Stimulated activated effector memory CD8-positive, alpha-beta T cell treated with anti-CD3 and anti-CD28 coated beads, Interleukin-12 subunit alpha, Interleukin-12 subunit beta, amount 100 ng/mL, for 72 hours (primary cell): ENCODE data around the gene WASHC4.

Experiments used
- ATAC-seq: fragments of 150-1000 bp; cut with Tn5 transposase; 2 replicates; pipeline ENCODE4 v1.10.0; 2021
- DNase-seq, 2 donors: peaks; one replicate each; pipeline ENCODE4 v3.0.0; 2021 to 2022; ENCODE audit warnings: low spot score in 2 of 2
- H3K27ac Mint-ChIP-seq: one replicate; pipeline ENCODE4 v1.8.0; 2022; ENCODE audit warnings: mild to moderate bottlenecking, mixed read lengths
- H3K36me3 Mint-ChIP-seq: one replicate; pipeline ENCODE4 v1.8.0; 2022; ENCODE audit warnings: mild to moderate bottlenecking, mixed read lengths
- H3K4me1 Mint-ChIP-seq: one replicate; pipeline ENCODE4 v1.8.0; 2022; ENCODE audit warnings: mixed read lengths
- H3K4me3 Mint-ChIP-seq: one replicate; pipeline ENCODE4 v1.8.0; 2022; ENCODE audit warnings: mild to moderate bottlenecking, mixed read lengths
- H3K9me3 Mint-ChIP-seq: one replicate; pipeline ENCODE4 v1.8.0; 2022; ENCODE audit warnings: mixed read lengths

The WASHC4 gene

DNA sequence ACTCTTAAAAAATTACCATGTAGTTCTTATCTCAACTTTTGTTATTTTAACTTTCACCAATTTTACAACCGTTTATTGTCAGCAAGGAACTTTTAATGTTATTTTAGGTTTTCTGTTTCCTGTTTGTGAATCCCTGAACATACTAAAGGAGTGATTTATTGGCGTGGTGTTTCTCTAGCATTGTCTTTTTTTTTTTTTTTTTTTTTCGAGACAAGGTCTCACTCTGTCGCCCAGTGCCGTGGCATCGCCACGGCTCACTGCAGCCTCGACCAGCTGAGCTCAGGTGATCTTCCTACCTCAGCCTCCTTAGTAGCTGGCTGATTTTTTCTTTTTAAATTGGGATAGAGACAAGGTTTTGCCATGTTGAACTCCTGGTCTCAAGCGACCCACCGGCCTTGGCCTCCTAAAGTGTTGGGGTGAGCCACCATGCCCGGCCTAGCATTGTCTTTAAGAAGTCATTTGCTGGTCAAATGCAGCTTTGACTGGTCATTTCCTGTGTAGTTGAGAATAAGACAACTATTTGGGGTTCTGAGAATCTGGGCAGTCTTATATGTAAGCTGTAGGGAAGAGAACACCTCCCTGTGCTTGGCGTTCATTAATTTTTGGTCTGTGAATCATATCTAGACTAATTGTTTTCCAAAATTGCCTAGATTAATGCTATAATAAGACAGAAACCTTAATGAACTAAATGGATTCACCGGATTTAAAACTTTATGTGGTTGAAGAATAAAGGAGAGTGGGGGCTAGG is 2.1 kb downstream of the WASHC4 start:
- peak overlapping the region; percentile 92 for H3K27ac Mint-ChIP-seq
- H3K9me3 Mint-ChIP-seq = peaks cover 2% of the 10 kb centered on the region
- DNase-seq = no peak
- peaks cover 37% of the 10 kb centered on the region for H3K36me3 Mint-ChIP-seq
- no peak for ATAC-seq
- H3K4me1 Mint-ChIP-seq = peaks cover 32% of the 10 kb centered on the region
- peak overlapping the region; percentile 91 for H3K4me3 Mint-ChIP-seq

DNA sequence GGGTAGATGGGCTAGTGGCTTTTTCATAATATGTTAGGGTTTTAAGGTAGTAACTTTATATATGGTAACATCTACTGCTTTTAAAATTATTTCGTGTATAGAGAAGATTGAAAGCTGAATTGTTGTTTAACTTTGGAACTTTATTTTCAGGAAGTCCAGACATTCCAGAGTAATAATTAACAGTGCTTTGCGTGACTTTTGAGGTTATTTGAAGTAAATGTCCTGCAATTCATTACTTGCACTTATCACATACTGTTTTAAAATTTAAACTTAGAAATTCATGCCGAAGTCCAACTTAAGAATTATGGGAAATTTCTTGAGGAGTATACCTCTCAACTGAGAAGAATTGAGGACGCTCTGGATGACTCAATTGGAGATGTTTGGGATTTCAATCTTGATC is 3.3 kb downstream of the WASHC4 start:
- Mint-ChIP-seq H3K9me3 (no peaks in the 10 kb centered on the region), H3K4me3 (no peak overlapping the region), H3K4me1 (peaks cover 32% of the 10 kb centered on the region), H3K36me3 (peaks cover 49% of the 10 kb centered on the region), H3K27ac (no peak overlapping the region)
- DNase-seq (no peak), ATAC-seq (no peak)

DNA sequence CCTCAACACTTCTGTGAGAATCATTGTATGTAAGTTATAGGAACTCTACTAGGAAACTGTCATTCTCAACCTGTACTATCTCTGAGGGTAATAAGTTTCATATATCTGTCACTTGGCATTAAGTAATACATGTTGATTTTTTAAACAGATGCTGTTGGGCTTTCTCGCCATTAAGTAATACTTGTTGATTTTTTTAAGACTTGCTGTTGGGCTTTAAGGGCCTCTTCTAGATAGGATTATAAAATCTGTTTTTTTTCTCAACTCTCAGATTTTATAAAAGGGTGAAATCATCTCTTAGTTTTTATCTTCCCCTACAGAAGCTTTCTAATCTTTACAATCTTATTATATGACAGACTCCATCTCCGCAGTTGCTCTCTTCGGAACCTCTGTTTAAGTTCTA is 5.6 kb downstream of the WASHC4 start:
- no peak for DNase-seq
- H3K4me1 Mint-ChIP-seq = peaks cover 25% of the 10 kb centered on the region
- no peak overlapping the region for H3K27ac Mint-ChIP-seq
- H3K4me3 Mint-ChIP-seq = no peak overlapping the region
- H3K9me3 Mint-ChIP-seq = no peaks in the 10 kb centered on the region
- no peak for ATAC-seq
- peaks cover 72% of the 10 kb centered on the region for H3K36me3 Mint-ChIP-seq

DNA sequence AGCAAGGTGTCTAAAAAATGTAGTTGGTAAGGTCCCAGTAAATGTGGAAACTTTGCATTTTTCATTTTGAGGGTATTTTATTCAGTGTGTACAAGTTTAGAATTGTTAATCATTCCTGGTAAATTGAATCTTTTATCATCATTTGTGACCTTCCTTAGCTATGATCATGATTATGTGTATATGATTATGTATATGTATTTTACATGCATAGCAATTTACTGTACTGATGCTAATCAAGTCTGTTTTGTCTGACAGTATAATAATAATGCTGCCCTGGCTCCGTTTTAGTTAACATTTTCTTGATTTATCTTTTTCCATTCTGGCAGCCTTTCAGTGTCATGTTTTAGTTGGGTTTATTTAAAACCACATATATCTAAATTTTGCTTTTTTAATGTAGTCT is 9.4 kb downstream of the WASHC4 start:
- no peaks in the 10 kb centered on the region for H3K9me3 Mint-ChIP-seq
- H3K36me3 Mint-ChIP-seq = peaks cover 100% of the 10 kb centered on the region
- no peak overlapping the region for H3K4me3 Mint-ChIP-seq
- H3K27ac Mint-ChIP-seq = no peak overlapping the region
- DNase-seq (no peak), ATAC-seq (no peak)
- H3K4me1 Mint-ChIP-seq = peaks cover 8% of the 10 kb centered on the region

DNA sequence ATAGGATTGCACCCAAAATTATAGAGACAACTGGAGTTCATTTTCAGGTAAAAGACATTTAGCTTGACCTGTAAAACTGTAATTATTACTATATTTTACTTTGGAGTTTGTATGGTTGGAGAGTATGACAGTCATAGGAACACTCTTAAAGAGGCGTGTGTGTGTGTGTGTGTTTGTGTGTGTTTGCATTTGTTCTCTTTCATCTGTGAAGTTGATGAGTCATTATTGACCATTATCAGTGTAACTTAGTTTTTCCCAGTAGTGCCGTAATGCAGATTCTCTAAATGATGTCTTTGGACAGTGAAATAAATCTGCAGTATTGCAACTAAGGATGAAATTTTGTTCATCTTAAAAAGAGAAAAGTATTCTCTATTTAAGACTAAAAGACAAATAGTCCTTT is 13.0 kb downstream of the WASHC4 start:
- Mint-ChIP-seq H3K27ac (no peak overlapping the region), H3K4me3 (no peak overlapping the region), H3K4me1 (peaks cover 7% of the 10 kb centered on the region), H3K36me3 (peaks cover 99% of the 10 kb centered on the region), H3K9me3 (no peaks in the 10 kb centered on the region)
- ATAC-seq = no peak
- no peak for DNase-seq

DNA sequence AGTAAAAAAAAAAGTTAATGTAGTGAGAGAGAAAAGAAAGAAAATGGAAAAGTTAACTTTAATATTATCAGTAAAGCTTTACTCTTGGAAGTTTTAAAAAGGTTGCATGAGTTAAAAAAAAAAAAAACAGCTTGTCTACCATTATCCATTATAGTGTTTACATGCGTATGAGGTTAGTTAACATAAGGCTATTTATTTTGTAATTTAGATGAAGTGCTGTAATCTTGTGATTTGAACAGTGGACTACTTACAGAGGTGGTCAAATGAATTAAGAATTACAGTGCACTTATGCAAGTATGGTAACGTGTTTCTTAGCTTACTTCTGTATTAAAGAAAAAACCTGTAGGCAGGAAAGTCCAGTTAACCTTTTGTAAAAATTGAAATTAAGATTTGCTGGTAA is 30.7 kb downstream of the WASHC4 start:
- Mint-ChIP-seq H3K27ac (no peak overlapping the region), H3K4me1 (peaks cover 22% of the 10 kb centered on the region), H3K4me3 (no peak overlapping the region), H3K36me3 (peaks cover 93% of the 10 kb centered on the region), H3K9me3 (no peaks in the 10 kb centered on the region)
- DNase-seq = no peak
- no peak for ATAC-seq

DNA sequence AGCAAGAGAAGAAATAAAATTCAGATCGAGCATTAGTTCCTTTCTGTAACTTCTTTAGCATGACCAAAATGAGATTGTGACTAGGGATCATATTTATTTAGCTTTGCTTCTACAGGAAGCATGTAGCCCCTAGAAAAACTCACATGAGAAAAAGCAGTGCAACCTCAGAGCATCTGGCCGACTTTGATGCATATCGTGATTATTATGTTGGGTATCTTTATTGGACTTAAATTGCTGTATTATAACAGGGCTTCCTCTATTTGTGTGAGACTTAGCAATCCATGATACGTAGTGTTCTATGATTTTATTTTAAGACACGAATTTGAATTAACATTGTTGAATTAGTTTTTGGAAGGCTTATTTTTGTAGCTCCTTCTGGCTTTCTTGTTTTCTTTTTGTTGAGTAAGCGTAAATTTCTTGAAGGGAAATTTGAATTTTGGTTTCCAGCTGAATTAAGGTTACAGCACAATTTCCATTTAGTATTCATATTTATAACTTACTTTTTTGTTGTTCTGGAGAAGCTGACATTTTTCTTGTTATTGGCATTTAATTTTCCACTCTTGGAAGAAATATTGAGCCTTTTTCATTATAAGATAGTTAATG is 33.9 kb downstream of the WASHC4 start:
- H3K27ac Mint-ChIP-seq = no peak overlapping the region
- no peaks in the 10 kb centered on the region for H3K9me3 Mint-ChIP-seq
- peaks cover 7% of the 10 kb centered on the region for H3K4me1 Mint-ChIP-seq
- no peak overlapping the region for H3K4me3 Mint-ChIP-seq
- no peak for DNase-seq
- no peak for ATAC-seq
- peaks cover 93% of the 10 kb centered on the region for H3K36me3 Mint-ChIP-seq

DNA sequence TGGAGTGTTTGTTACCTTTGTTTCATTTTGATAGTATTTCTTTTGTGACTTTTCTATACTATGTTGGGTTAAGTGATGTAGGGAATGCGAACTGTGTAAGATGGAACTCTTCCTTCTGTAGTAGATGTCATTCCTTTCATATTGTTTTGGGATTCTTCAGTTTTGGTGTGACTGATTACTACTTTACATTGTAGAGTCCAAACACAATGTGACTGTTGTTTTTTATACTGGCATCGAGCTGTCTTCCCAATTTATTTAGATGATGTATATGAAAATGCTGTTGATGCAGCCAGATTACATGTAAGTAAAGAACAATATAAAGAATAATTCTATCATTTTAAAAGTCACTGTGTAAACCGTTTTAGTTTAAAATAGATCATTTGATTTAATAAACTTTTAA is 34.7 kb downstream of the WASHC4 start:
- DNase-seq (no peak), ATAC-seq (no peak)
- Mint-ChIP-seq H3K4me3 (no peak overlapping the region), H3K27ac (no peak overlapping the region), H3K9me3 (no peaks in the 10 kb centered on the region), H3K36me3 (peaks cover 94% of the 10 kb centered on the region), H3K4me1 (no peaks in the 10 kb centered on the region)

DNA sequence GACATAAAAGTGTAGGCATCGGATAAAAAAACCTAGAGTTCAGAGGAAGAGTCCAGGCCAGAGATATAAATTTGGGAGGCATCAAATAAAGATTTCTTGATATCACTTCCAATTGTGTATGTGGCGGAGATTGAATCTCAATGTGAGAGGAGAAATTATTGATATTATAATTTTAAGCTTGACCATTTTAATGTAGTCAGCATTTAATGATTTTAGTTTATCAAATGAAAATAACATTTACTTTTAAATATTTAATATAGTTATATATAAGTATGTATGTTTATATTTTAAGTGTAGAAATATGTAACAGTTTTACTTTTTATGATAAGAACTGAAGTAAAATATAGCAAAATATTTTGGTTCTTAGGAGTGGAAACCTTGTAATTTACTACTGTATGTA is 48.7 kb downstream of the WASHC4 start:
- Mint-ChIP-seq H3K36me3 (peaks cover 97% of the 10 kb centered on the region), H3K27ac (no peak overlapping the region), H3K9me3 (no peaks in the 10 kb centered on the region), H3K4me1 (no peaks in the 10 kb centered on the region), H3K4me3 (no peak overlapping the region)
- ATAC-seq = no peak
- DNase-seq = no peak

DNA sequence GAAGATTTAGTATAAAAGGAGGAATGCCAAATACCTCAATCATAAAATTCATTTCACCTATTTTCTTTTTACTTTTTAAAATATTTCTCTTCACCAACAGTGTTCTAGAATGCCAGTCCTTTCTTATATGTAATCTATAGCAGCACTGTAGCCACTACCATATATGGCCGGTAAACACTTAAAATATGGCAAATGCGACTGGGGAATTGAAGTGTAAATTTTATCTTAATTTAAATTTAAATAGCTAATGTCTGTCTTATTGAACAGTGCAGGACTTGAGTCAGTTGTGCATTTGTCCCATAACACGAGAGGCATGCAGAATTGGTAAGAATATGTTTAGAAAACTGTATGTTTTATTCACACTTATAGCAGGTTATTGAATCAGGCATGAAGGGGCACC is 50.1 kb downstream of the WASHC4 start:
- Mint-ChIP-seq H3K4me1 (no peaks in the 10 kb centered on the region), H3K4me3 (no peak overlapping the region), H3K27ac (no peak overlapping the region), H3K9me3 (no peaks in the 10 kb centered on the region), H3K36me3 (peaks cover 97% of the 10 kb centered on the region)
- DNase-seq (no peak), ATAC-seq (no peak)

DNA sequence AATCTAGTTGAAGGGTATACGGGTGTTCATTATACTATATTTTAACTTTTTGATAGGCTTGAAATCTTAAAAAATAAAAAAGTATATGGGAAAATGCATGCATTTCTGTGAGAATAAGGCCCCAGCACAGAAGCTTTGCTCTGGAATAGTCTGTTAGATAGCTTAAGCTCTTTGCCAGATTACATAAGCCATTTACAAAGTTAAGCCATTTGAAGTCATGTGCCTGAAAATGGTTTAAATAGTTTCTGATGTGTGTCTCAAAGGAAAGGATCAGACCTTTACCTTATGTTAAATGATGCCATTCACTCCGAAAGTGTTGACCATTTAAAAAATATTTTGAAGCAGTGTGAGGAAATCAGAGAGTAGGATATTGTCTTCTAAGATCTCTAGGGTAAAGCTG is 51.3 kb downstream of the WASHC4 start:
- H3K27ac Mint-ChIP-seq = no peak overlapping the region
- ATAC-seq (no peak), DNase-seq (no peak)
- no peaks in the 10 kb centered on the region for H3K9me3 Mint-ChIP-seq
- peaks cover 97% of the 10 kb centered on the region for H3K36me3 Mint-ChIP-seq
- H3K4me3 Mint-ChIP-seq = no peak overlapping the region
- no peaks in the 10 kb centered on the region for H3K4me1 Mint-ChIP-seq

DNA sequence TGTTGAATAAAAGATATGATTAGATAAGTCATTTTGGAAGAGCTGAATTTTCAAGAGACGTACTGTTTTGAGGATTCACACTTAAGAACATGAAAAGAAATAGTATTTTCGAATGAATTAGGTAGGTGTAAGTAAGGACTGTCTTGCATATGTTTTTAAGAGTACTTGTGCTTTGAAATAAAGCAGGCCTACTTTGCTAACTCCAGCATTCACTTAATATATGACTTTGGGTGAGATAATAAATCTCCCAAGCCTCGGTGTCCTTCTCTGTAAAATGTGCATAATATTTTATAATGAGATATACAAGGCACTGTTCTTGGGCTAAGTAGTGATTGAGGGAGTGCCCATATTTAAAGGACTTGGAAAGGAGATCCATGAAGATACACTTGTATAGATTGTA is 54.6 kb downstream of the WASHC4 start:
- no peak overlapping the region for H3K27ac Mint-ChIP-seq
- ATAC-seq (no peak), DNase-seq (no peak)
- no peaks in the 10 kb centered on the region for H3K4me1 Mint-ChIP-seq
- peaks cover 99% of the 10 kb centered on the region for H3K36me3 Mint-ChIP-seq
- H3K9me3 Mint-ChIP-seq = no peaks in the 10 kb centered on the region
- H3K4me3 Mint-ChIP-seq = no peak overlapping the region

DNA sequence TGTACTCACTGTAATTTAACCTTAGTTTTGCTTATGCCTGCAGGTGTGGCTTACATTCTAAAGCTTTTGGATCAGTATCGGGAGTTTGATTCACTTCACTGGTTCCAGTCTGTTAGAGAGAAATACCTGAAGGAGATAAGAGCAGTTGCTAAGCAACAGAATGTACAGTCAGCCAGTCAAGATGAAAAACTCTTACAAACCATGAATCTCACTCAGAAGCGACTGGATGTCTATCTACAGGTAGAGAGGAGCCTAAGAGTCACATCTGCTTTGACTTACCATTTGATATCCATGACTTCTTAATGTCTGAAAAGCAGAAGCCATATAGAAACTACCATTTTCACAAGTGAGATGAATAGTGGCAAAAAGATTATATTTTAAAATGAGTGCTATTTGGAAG is 56.5 kb downstream of the WASHC4 start:
- peak; percentile 37 for ATAC-seq
- peaks cover 100% of the 10 kb centered on the region for H3K36me3 Mint-ChIP-seq
- H3K27ac Mint-ChIP-seq = no peak overlapping the region

DNA sequence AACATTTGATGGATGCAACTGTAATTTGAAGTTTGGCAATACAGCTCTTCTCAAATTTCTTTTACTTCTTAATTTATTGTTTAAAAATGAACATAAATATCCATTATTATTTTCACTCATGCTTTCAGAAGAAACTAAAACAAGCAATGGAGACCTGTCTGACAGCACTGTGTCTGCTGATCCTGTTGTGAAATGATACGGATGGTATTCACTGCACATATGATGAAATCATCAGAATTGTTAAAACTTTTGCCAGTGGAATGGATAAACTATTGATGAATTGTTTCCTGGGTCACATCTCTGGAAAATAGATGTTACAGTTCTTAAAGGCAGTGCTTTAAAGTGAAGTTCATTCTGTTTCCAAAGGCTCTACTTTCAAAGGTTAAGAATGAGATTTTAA is 59.2 kb downstream of the WASHC4 start:
- Mint-ChIP-seq H3K4me3 (no peak overlapping the region), H3K9me3 (no peaks in the 10 kb centered on the region), H3K36me3 (peaks cover 90% of the 10 kb centered on the region), H3K4me1 (no peaks in the 10 kb centered on the region), H3K27ac (no peak overlapping the region)
- DNase-seq (no peak), ATAC-seq (no peak)

More for the DNA sequence above, 56.5 kb downstream of the WASHC4 start:
- DNase-seq = no peak
- Mint-ChIP-seq H3K4me3 (no peak overlapping the region), H3K4me1 (no peaks in the 10 kb centered on the region), H3K9me3 (no peaks in the 10 kb centered on the region)

DNA sequence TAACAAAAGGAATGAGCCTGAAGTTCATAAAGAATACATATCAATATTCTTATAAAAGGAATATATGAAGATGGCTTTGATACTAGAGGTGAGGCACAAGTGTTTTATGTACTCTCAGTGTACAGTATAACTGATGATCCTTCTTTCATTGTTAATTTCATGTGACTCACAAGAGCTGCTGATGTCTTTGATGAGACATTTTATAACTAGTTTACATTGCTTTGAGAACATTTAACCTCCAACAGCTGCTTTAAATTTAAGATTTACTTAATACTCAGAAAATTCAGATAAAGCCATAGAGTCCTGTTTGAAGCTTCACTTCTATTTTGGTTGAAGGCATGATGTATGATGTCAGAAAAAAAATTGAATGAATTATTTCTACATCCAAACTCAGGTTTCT is 59.8 kb downstream of the WASHC4 start:
- Mint-ChIP-seq H3K4me1 (peaks cover 4% of the 10 kb centered on the region), H3K4me3 (no peak overlapping the region), H3K9me3 (no peaks in the 10 kb centered on the region), H3K36me3 (peaks cover 87% of the 10 kb centered on the region), H3K27ac (no peak overlapping the region)
- DNase-seq (no peak), ATAC-seq (no peak)

DNA sequence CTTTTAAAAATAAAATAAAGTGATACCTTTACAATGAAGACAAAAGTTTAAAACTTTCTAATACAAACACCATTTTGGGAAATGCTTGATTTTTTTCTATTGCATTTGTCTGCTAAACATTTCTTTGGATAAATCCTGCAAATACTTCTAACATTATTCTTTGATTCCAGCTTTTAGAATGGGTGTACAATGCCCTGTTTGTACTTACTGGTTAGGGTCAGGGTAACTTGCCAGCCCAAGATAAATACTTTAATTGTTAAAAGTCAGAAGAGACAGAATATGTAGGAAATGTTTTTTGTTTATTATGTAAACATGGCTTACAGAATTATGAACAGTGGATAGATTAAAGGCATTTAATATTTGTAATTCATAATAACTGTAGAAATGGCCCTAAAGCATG is 60.5 kb downstream of the WASHC4 start:
- peaks cover 7% of the 10 kb centered on the region for H3K4me1 Mint-ChIP-seq
- no peaks in the 10 kb centered on the region for H3K9me3 Mint-ChIP-seq
- no peak for ATAC-seq
- peaks cover 85% of the 10 kb centered on the region for H3K36me3 Mint-ChIP-seq
- H3K27ac Mint-ChIP-seq = no peak overlapping the region
- no peak overlapping the region for H3K4me3 Mint-ChIP-seq
- no peak for DNase-seq
